PC-9 (cell line): Measurements from ENCODE around the gene PPP1R1C. TPM values are rescaled to one million over a fixed set of nuclear protein-coding genes. Genes with fewer than 3 reads are reported as not detected.

Experiments
- BruUV-seq: library from RNA; stranded (reverse); fragments of 400-500 nt; replicated peaks from 2 replicates; lab custom pipeline; 2021; lab: Mats Ljungman, UMichigan
- CTCF ChIA-PET: fragments of 300-600 bp; sonication (Branson Sonifier 250); formaldehyde crosslinking; loops from one replicate; lab custom pipeline; 2022; ENCODE audit warnings: antibody characterized with exemption; lab: Charles Lee
- POLR2A ChIA-PET: fragments of 300-600 bp; sonication (Branson Sonifier 250); formaldehyde crosslinking; loops from one replicate; lab custom pipeline; 2022; ENCODE audit warnings: antibody characterized with exemption; ENCODE audit not compliant: unreplicated experiment; lab: Charles Lee
- DNase-seq, 2 experiments: peaks; one replicate each; pipeline versions ENCODE4 v3.0.0 to v3.0.0-alpha.2; 2015 to 2022; ENCODE audit warnings: mixed read lengths in 1 of 2
- H2AFZ ChIP-seq: fragments of 200-600 bp; sonication (generic); 2 replicates; pipeline ENCODE4 v1.8.1; 2017; ENCODE audit warnings: antibody characterized with exemption
- H3F3A ChIP-seq: fragments of 200-600 bp; sonication (generic); 2 replicates; pipeline ENCODE4 v1.8.1; 2017; ENCODE audit warnings: antibody characterized with exemption, mild to moderate bottlenecking, low read depth; ENCODE audit not compliant: insufficient read depth
- H3K27ac ChIP-seq: fragments of 200-600 bp; sonication (generic); 2 replicates; pipeline ENCODE4 v1.6.1; 2016; ENCODE audit warnings: mixed run types
- H3K27me3 ChIP-seq: fragments of 200-600 bp; sonication (generic); 2 replicates; pipeline ENCODE4 v1.6.1; 2016; ENCODE audit warnings: low read depth, mixed run types; ENCODE audit not compliant: insufficient read depth
- H3K36me3 ChIP-seq: fragments of 200-600 bp; sonication (generic); 2 replicates; pipeline ENCODE4 v1.6.1; 2016; ENCODE audit warnings: low read depth, mixed run types
- H3K4me1 ChIP-seq: fragments of 200-600 bp; sonication (generic); replicated peaks from 2 replicates; pipeline ENCODE4 v1.6.1; 2016; ENCODE audit warnings: mixed run types; ENCODE audit not compliant: insufficient read depth
- H3K4me2 ChIP-seq: fragments of 200-600 bp; sonication (generic); 2 replicates; pipeline ENCODE4 v1.6.1; 2017; ENCODE audit warnings: mixed run types
- H3K4me3 ChIP-seq: fragments of 200-600 bp; sonication (generic); 2 replicates; pipeline ENCODE4 v1.6.1; 2016; ENCODE audit warnings: mixed run types
- H3K79me2 ChIP-seq: fragments of 200-600 bp; sonication (generic); 2 replicates; pipeline ENCODE4 v1.6.1; 2017; ENCODE audit warnings: low read depth, mixed run types
- H3K9me2 ChIP-seq: fragments of 200-600 bp; sonication (generic); 2 replicates; pipeline ENCODE4 v1.8.1; 2017; ENCODE audit warnings: mild to moderate bottlenecking; ENCODE audit not compliant: insufficient read depth
- H3K9me3 ChIP-seq: fragments of 200-600 bp; sonication (generic); 2 replicates; pipeline ENCODE4 v1.8.1; 2016; ENCODE audit warnings: low read depth; ENCODE audit not compliant: insufficient read depth
- H4K20me1 ChIP-seq: fragments of 200-600 bp; sonication (generic); 2 replicates; pipeline ENCODE4 v1.8.1; 2017; ENCODE audit not compliant: insufficient read depth
- CTCF ChIP-seq: fragments of 200-600 bp; sonication (generic); conservative IDR thresholded peaks from 2 replicates; pipeline ENCODE4 v1.6.1; 2017; ENCODE audit warnings: mixed run types, antibody characterized with exemption, mild to moderate bottlenecking, moderate library complexity
- EZH2 ChIP-seq: fragments of 200-600 bp; sonication (generic); IDR thresholded peaks from 2 replicates; pipeline ENCODE4 v1.8.0; 2017; ENCODE audit warnings: antibody characterized with exemption, low read depth
- intact Hi-C: fragments of 100-400 bp; cut with micrococcal nuclease; formaldehyde crosslinking; loops from one replicate; pipeline ENCODE4 v1.10.0; 2022; ENCODE audit not compliant: unreplicated experiment
- total RNA-seq: library from RNA; stranded (reverse); gene quantifications from 2 replicates; pipeline ENCODE4 v1.2.3, GENCODE V29; 2021

The PPP1R1C gene
- total RNA-seq, 1 experiment from 2014 or later = 27.5 TPM

- BruUV-seq = no TSS peak
- Histone ChIP-seq H3F3A (no peaks in the 10 kb centered on the region), H3K4me3 (no peak overlapping the region), H3K36me3 (no peaks in the 10 kb centered on the region), H3K27me3 (no peaks in the 10 kb centered on the region), H3K9me3 (0 out of 2 replicates have a peak, but pooled peaks cover 3% of the 10 kb centered on the region), H4K20me1 (no peaks in the 10 kb centered on the region), H3K4me2 (no peak overlapping the region), H3K4me1 (no peaks in the 10 kb centered on the region), H3K27ac (no peak overlapping the region), H3K9me2 (no peaks in the 10 kb centered on the region), H3K79me2 (no peaks in the 10 kb centered on the region), H2AFZ (no peak overlapping the region)
- no peak for DNase-seq
- POLR2A ChIA-PET = interaction anchor here (0.6 to 0.7 kb wide), 2 partner anchors 153 to 240 kb away, joined by 3 to 5 read pairs; no protein-coding TSS in a partner anchor
- intact Hi-C loops = no loop called here
- CTCF ChIA-PET = no interaction called here
- no peak for TF ChIP-seq CTCF
- no peak for TF ChIP-seq EZH2
Observed at GRCh38 chr2:182048088-182048487, 62.4 kb downstream of the PPP1R1C start.

- no peak for TF ChIP-seq CTCF
- no peak for TF ChIP-seq EZH2
- no peak overlapping the region for H3K4me2 ChIP-seq
- no TSS peak for BruUV-seq
- H3F3A ChIP-seq = no peaks in the 10 kb centered on the region
- intact Hi-C loops = no loop called here
- no peak overlapping the region; the same call in 1 of the 2 replicates for H2AFZ ChIP-seq
- H3K4me1 ChIP-seq = no peaks in the 10 kb centered on the region
- no peaks in the 10 kb centered on the region for H4K20me1 ChIP-seq
- H3K9me2 ChIP-seq = no peaks in the 10 kb centered on the region
- H3K27me3 ChIP-seq = no peaks in the 10 kb centered on the region
- POLR2A ChIA-PET = interaction anchor here (0.7 kb wide), 1 partner anchor 153 kb away, joined by 3 read pairs; no protein-coding TSS in a partner anchor
- no peak overlapping the region for H3K27ac ChIP-seq
- 0 out of 2 replicates have a peak, but pooled peaks cover 3% of the 10 kb centered on the region for H3K9me3 ChIP-seq
- CTCF ChIA-PET = no interaction called here
- H3K79me2 ChIP-seq = no peaks in the 10 kb centered on the region
- DNase-seq = no peak
- H3K4me3 ChIP-seq = no peak overlapping the region
- H3K36me3 ChIP-seq = no peaks in the 10 kb centered on the region
Observed at GRCh38 chr2:182048621-182049020, 63.0 kb downstream of the PPP1R1C start.

- Histone ChIP-seq H3K4me1 (no peaks in the 10 kb centered on the region), H3K27me3 (no peaks in the 10 kb centered on the region), H3K4me3 (no peak overlapping the region), H2AFZ (no peak overlapping the region; the same call in 1 of the 2 replicates), H3F3A (no peaks in the 10 kb centered on the region), H3K9me2 (no peaks in the 10 kb centered on the region), H3K9me3 (0 out of 2 replicates have a peak, but pooled peaks cover 3% of the 10 kb centered on the region), H3K27ac (no peak overlapping the region), H4K20me1 (no peaks in the 10 kb centered on the region), H3K4me2 (no peak overlapping the region), H3K79me2 (no peaks in the 10 kb centered on the region), H3K36me3 (no peaks in the 10 kb centered on the region)
- no peak for TF ChIP-seq CTCF
- DNase-seq = no peak
- POLR2A ChIA-PET = no interaction called here
- intact Hi-C loops = no loop called here
- CTCF ChIA-PET = no interaction called here
- no TSS peak for BruUV-seq
Observed at GRCh38 chr2:182049372-182050148, 63.9 kb downstream of the PPP1R1C start.
